ENCODE data around the gene MRPL16. TPM values are rescaled to one million over a fixed set of nuclear protein-coding genes. Genes with fewer than 3 reads are reported as not detected.
A peak's percentile ranks its signal among the peaks of the same experiment; 100 is the strongest.

The MRPL16 gene
- total and polyA plus RNA-seq, 8 donors = 8.8 to 65.4 (median 41.1) TPM

DNA sequence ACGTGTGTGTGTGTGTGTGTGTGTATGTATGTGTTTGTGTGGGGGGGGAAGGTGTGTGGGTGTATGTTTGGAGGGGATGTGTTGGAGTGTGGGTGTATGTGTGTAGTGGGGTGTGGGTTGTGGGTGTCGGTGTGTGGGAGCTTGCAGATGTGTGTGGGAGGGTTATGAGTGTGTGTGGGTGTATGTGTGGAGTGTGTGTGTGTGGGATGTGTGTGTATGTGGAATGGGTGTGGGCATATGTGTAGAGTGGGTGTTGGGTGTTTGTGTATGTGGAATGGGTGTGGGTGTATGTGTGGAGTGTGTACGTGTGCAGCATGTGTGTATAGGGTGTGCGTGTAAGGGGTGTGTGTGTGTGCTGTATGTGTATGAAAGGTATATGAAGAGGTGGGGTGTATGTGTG is 40.8 kb downstream of the MRPL16 start:
- peaks cover 7 to 16% (median 15%) of the 10 kb centered on the region in 4 donors for H3K36me3 ChIP-seq
- H3K4me1 ChIP-seq = peaks cover 31 to 85% (median 47%) of the 10 kb centered on the region in 4 donors
- no peak overlapping the region for H3K4me3 ChIP-seq
- DNase-seq = no peak
- WGBS, 5 donors = 84 to 89% (median 87%) methylated on average over 4 of the region's 4 CpGs
- H3K27ac ChIP-seq = no peak overlapping the region
- intact Hi-C loops (cut with DNase I; ENCODE audit: low total_unique reads) = no loop called here
- no peak for TF ChIP-seq EP300 (IDR thresholded peaks at IDR 0.05)
- TF ChIP-seq POLR2A (IDR thresholded peaks at IDR 0.05) = no peak
- TF ChIP-seq POLR2AphosphoS5 (IDR thresholded peaks at IDR 0.05) = no peak
- TF ChIP-seq, protein P1, sequence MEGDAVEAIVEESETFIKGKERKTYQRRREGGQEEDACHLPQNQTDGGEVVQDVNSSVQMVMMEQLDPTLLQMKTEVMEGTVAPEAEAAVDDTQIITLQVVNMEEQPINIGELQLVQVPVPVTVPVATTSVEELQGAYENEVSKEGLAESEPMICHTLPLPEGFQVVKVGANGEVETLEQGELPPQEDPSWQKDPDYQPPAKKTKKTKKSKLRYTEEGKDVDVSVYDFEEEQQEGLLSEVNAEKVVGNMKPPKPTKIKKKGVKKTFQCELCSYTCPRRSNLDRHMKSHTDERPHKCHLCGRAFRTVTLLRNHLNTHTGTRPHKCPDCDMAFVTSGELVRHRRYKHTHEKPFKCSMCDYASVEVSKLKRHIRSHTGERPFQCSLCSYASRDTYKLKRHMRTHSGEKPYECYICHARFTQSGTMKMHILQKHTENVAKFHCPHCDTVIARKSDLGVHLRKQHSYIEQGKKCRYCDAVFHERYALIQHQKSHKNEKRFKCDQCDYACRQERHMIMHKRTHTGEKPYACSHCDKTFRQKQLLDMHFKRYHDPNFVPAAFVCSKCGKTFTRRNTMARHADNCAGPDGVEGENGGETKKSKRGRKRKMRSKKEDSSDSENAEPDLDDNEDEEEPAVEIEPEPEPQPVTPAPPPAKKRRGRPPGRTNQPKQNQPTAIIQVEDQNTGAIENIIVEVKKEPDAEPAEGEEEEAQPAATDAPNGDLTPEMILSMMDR (IDR thresholded peaks at IDR 0.05) = no peak
- H3K27me3 ChIP-seq = no peaks in the 10 kb centered on the region
- no peaks in the 10 kb centered on the region for H3K9me3 ChIP-seq

DNA sequence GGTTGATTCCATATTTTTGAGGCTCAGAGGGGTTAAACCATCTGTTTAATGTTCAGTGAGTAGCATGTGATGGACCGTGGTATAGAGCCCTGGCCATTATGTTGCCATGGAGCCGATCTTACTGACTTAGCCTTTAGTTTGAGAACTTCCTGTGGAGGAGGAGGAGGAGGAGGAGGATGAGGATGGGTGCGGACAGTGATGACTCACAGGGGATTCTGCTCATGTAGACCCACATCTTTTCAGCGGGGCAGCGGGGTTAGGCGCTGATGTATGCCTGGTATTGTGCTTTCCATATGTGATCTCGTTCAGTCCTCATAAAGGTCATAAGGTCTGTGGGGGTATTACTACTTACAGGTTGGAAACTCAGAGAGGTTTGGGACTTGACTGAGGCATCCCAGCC is 41.5 kb downstream of the MRPL16 start:
- H3K4me1 ChIP-seq = peaks cover 38 to 91% (median 47%) of the 10 kb centered on the region in 4 donors
- no peaks in the 10 kb centered on the region for H3K27me3 ChIP-seq
- H3K27ac ChIP-seq = no peak overlapping the region
- TF ChIP-seq POLR2A (IDR thresholded peaks at IDR 0.05) (no peak), POLR2AphosphoS5 (IDR thresholded peaks at IDR 0.05) (no peak), EP300 (IDR thresholded peaks at IDR 0.05) (no peak)
- TF ChIP-seq, protein P1 (IDR thresholded peaks at IDR 0.05) = no peak
- intact Hi-C loops (cut with DNase I; ENCODE audit: low total_unique reads) = no loop called here
- peaks cover 7 to 9% (median 8%) of the 10 kb centered on the region in 4 donors for H3K36me3 ChIP-seq
- 76 to 87% (median 83%) methylated on average over 7 of the region's 7 CpGs for WGBS, 5 donors
- no peak for DNase-seq
- no peaks in the 10 kb centered on the region for H3K9me3 ChIP-seq
- H3K4me3 ChIP-seq = no peak overlapping the region

DNA sequence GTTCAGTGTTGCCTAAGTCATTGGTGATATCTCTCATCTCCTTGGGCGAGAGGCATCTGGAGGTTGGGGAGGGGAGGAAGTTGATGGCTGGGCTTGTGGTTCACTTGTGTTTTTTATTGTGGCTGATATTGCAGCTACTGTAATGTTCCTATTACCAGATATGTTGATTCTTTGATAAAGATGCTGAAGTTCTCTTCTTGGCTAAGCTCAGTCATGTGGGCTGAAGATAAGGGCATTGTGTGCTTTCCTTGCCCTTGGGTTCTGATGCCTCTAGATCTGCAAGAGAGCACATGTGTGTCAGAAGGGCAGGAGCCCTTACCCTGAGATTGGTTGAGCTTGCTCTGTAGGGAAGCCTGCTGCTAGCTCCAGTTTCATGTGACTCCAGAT is 43.4 kb downstream of the MRPL16 start:
- peak in 1 of 2 donors; percentile 52 for DNase-seq
- TF ChIP-seq EP300 (IDR thresholded peaks at IDR 0.05) (no peak), POLR2A (IDR thresholded peaks at IDR 0.05) (no peak), POLR2AphosphoS5 (IDR thresholded peaks at IDR 0.05) (peak in 2 of 3 donors; percentile 44 to 51)
- TF ChIP-seq, protein P1 (IDR thresholded peaks at IDR 0.05) = no peak
- no peaks in the 10 kb centered on the region for H3K27me3 ChIP-seq
- H3K36me3 ChIP-seq = peaks cover 0 to 6% (median 5%) of the 10 kb centered on the region in 4 donors
- intact Hi-C loops (cut with DNase I; ENCODE audit: low total_unique reads) = no loop called here
- H3K9me3 ChIP-seq = no peaks in the 10 kb centered on the region
- no peak overlapping the region for H3K4me3 ChIP-seq
- H3K27ac ChIP-seq = peak overlapping the region; percentile 22 to 54 (median 49)
- H3K4me1 ChIP-seq = peaks cover 38 to 81% (median 41%) of the 10 kb centered on the region in 4 donors
- WGBS, 5 donors = 15 to 69% (median 23%) methylated on average over 1 of the region's 1 CpG

DNA sequence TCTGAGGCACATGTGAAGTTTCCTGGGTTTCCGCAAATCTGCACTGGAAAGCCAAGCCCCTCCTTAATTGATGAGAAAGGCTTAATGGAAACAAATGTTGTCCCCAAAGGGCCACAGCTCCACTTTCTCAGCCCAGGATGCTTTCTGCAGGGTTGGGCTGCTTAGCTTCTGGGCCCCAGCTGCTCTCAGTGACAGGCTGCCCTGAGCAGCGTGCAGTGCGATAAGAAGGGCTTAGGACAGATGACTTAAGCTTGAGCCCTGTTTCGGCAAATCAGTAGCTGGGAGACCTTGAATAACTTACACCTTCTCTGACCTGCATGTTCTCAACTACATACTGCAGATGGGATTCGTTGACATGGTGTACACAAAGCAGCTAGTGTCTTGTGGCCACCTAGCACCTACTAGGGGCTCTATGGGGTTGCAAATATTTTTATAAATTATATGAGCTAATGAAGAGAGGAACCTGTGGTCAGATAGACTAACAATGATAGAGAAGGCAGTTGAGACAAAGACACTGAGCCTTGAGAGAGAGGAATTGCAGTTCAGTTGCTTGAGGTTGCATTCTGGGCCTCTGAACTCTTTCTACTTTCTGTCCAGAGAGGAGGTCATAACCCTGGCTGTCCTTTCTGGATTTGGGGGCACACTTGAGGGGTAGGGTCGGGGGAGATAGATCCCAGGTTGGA is 43.9 kb downstream of the MRPL16 start:
- intact Hi-C loops (cut with DNase I; ENCODE audit: low total_unique reads) = no loop called here
- Histone ChIP-seq H3K27me3 (no peaks in the 10 kb centered on the region), H3K9me3 (no peaks in the 10 kb centered on the region), H3K27ac (peak overlapping the region; percentile 8 to 54 (median 49)), H3K4me3 (no peak overlapping the region), H3K4me1 (peaks cover 33 to 81% (median 36%) of the 10 kb centered on the region in 4 donors), H3K36me3 (peaks cover 0 to 9% (median 7%) of the 10 kb centered on the region in 4 donors)
- peak; percentile 27 to 40 for DNase-seq
- WGBS, 5 donors = 40 to 64% (median 47%) methylated on average over 6 of the region's 6 CpGs
- TF ChIP-seq POLR2AphosphoS5 (IDR thresholded peaks at IDR 0.05) (no peak), EP300 (IDR thresholded peaks at IDR 0.05) (no peak), POLR2A (IDR thresholded peaks at IDR 0.05) (no peak)
- TF ChIP-seq, protein P1 (IDR thresholded peaks at IDR 0.05) = no peak
